HG03045 (cell line): ENCODE data around the gene SORCS1.

Experiments used
- ATAC-seq: cut with Tn5 transposase; IDR thresholded peaks from one replicate; pipeline ENCODE4 v1.9.1; 2021; ENCODE audit warnings: mild to moderate bottlenecking, moderate library complexity; ENCODE audit not compliant: unreplicated experiment

SORCS1 gene

GRCh38 chr10:106559442-106559841 lies 605.1 kb downstream of the SORCS1 start:
- ATAC-seq: no peak

GRCh38 chr10:106557951-106558733 lies 606.4 kb downstream of the SORCS1 start:
- ATAC-seq: no peak

GRCh38 chr10:106557053-106557452 lies 607.5 kb downstream of the SORCS1 start:
- ATAC-seq: no peak

DNA sequence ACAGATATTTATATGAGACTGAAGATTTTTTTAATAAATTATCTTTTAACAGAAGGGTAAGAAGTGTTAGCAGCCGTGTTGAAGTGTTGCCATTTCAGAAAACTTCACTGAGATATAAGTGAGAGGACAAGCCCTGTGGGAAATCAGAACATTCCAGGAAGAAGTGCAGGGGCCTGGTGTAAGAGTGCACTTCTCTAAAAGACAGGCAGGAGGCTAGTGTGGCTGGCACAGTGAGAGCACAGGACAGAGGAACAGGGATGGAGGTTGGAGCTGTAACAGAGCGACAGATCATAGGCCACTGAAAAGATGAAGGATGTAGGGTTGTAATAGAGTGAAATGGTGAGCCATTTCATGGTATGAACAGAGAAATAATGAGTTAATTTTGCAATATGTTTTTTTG lies 608.9 kb downstream of the SORCS1 start:
- ATAC-seq: no peak

DNA sequence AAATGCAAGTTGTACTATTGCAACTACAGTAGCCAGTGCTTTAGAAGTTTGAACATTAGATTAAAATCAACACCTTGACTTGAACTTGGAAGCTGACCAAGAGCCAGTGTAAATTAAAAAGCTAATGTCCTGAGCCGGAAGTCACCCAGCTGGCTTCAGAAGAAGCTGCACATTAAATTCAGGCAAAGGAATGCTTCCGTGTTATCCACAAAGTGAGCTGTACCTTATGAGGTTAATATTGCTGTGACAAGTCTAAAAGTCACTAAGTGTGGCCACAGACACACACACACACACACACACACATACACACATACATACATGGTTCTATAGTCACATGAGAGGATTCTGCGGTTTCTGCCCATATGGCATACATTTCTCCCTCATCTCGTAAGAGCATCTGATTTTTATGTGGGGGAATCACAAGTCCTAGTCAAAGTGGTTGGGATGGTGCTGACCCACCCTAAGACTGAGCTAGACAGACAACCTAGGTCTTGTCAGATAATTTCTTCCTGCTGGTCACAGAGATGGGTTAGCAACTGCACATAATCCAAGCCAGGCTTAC lies 612.9 kb downstream of the SORCS1 start:
- no peak for ATAC-seq

- ATAC-seq: no peak
These were observed 615.7 kb downstream of the SORCS1 start for GRCh38 chr10:106548832-106549231.

DNA sequence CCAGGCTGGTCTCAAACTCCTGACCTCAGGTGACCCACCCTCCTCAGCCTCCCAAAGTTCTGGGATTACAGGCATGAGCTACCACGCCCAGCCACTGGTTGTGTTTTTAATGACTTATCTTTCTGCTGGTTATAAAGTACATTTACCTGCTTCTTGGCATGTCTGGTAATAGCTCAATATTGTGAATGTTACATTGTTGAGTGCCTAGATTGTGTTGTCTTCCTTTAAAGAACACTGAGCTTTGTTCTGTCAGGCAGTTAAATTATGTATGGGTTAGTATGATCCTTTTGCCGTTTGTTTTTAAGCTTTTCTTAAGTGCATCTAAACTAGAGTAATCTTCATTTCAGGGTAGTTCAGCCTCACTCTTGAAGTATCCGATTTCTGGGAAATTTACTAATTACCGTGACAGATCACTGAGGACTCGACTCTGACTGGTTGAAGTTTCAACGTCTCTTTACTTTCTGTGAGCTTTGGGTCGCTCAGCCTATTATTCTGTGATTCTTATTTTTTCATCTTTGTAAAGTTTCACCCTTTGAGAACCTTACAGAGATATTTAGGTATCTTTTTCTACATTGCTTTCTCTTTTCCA lies 617.4 kb downstream of the SORCS1 start:
- no peak for ATAC-seq

DNA sequence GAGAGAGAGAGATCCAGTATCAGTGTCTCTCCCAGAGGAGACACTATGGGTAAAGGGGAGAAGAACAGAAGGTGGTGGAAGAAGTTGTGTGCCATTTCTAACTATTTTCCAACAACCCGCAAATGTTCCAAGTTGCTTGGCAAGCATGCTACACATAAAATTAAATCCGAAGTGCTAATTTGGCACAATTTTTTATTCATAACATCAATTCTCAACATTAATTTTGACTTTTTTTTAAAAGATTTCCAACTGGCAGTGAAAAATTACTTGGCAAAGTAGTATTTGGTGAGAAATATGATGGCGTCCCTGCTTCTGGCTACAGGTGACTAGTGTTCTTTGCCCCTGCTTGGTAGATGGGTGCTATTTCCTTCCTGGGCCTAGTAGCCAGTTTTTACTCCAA lies 622.0 kb downstream of the SORCS1 start:
- no peak for ATAC-seq

GRCh38 chr10:106540645-106541044 lies 623.9 kb downstream of the SORCS1 start:
- no peak for ATAC-seq

- no peak for ATAC-seq
These were observed 626.6 kb downstream of the SORCS1 start for GRCh38 chr10:106537866-106538265.

- no peak for ATAC-seq
These were observed 629.1 kb downstream of the SORCS1 start for GRCh38 chr10:106535304-106535953.

DNA sequence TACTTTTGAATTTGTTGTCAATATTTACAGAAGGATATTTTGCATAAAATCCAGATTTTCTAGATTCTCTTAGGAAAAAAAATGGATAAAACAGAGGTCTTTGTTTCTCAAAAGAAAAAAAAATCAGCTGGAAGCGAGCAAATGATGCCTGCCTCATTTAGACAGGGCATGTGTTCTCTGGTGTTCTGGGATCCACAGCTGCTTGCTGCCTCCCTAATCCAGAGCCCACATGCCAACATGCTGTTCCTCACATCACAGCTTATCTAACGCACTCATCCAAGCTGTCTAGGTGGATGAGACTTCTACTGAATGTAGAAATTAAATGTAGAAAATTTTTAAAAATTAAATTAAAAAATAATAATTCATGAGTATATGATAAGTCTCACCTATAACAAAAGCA lies 630.1 kb downstream of the SORCS1 start:
- no peak for ATAC-seq

- no peak for ATAC-seq
These were observed 635.8 kb downstream of the SORCS1 start for GRCh38 chr10:106528702-106529101.

- no peak for ATAC-seq
These were observed 638.7 kb downstream of the SORCS1 start for GRCh38 chr10:106525835-106526234.
